ENCODE results near the gene APOBEC3F.

DNA sequence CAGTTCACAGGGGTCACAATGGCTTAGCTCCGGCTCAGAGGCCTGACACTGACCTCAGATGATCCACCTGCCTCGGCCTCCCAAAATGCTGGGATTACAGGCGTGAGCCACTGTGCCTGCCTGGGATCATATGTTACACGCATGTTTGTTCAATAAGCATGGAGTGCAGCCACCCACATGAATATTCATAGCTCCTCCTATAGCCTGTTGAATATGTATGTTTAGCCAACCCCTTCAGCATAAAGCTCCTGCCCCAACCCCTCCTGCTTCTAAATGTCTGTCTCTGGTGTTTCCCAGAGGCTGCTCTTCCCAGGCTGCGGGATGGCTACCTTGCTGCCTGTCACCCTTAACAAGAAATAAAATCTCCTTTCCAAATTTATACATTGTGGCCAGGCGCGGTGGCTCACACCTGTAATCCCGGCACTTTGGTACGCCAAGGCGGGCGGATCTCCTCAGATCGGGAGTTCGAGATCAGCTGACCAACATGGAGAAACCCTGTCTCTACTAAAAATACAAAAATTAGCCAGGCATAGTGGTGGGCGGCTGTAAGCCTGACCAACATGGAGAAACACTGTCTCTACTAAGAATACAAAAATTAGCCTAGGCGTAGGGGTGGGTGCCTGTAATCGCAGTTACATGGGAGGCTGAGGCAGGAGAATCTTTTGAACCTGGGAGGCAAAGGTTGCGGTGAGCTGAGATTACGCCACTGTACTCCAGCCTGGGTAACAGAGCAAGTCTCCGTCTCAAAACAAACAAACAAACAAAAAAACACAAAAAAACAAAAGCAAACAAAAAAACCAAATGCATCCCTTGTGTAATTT, 1.1 kb upstream of the APOBEC3F start:
- TF ChIP-seq, protein P1, sequence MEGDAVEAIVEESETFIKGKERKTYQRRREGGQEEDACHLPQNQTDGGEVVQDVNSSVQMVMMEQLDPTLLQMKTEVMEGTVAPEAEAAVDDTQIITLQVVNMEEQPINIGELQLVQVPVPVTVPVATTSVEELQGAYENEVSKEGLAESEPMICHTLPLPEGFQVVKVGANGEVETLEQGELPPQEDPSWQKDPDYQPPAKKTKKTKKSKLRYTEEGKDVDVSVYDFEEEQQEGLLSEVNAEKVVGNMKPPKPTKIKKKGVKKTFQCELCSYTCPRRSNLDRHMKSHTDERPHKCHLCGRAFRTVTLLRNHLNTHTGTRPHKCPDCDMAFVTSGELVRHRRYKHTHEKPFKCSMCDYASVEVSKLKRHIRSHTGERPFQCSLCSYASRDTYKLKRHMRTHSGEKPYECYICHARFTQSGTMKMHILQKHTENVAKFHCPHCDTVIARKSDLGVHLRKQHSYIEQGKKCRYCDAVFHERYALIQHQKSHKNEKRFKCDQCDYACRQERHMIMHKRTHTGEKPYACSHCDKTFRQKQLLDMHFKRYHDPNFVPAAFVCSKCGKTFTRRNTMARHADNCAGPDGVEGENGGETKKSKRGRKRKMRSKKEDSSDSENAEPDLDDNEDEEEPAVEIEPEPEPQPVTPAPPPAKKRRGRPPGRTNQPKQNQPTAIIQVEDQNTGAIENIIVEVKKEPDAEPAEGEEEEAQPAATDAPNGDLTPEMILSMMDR (IDR thresholded peaks at IDR 0.05) = no peak
- TF ChIP-seq POLR2A (IDR thresholded peaks at IDR 0.05) = no peak
- no peak for TF ChIP-seq POLR2AphosphoS5 (IDR thresholded peaks at IDR 0.05)
- no peak for TF ChIP-seq EP300 (IDR thresholded peaks at IDR 0.05; ENCODE audit: low read depth)
